Activated naive CD4-positive, alpha-beta T cell treated with anti-CD3 and anti-CD28 coated beads, Interleukin-2, amount 10 ng/mL, durations not matched to agents 7 days and 5 days (primary cell): ENCODE measurements around the gene PPAN.

Experiments used
- CTCF ChIA-PET: fragments of 350-600 bp; sonication (Branson Sonifier 250); formaldehyde crosslinking; loops from one replicate; lab custom pipeline; 2021; ENCODE audit warnings: antibody characterized with exemption; lab: Charles Lee
- DNase-seq: peaks from one replicate; pipeline ENCODE4 v3.0.0-alpha.2; 2020
- H3K27ac Mint-ChIP-seq: one replicate; pipeline ENCODE4 v1.8.0; 2021; ENCODE audit warnings: mild to moderate bottlenecking, moderate library complexity, mixed read lengths
- H3K27me3 Mint-ChIP-seq: one replicate; pipeline ENCODE4 v1.8.0; 2021; ENCODE audit warnings: mild to moderate bottlenecking, mixed read lengths
- H3K36me3 Mint-ChIP-seq: one replicate; pipeline ENCODE4 v1.8.0; 2021; ENCODE audit warnings: mixed read lengths
- H3K4me1 Mint-ChIP-seq: one replicate; pipeline ENCODE4 v1.8.0; 2021; ENCODE audit warnings: mixed read lengths
- H3K4me3 Mint-ChIP-seq: one replicate; pipeline ENCODE4 v1.8.0; 2021; ENCODE audit warnings: mild to moderate bottlenecking, moderate library complexity, mixed read lengths
- H3K9me3 Mint-ChIP-seq: one replicate; pipeline ENCODE4 v1.8.0; 2021; ENCODE audit warnings: mixed read lengths

Gene PPAN

DNA sequence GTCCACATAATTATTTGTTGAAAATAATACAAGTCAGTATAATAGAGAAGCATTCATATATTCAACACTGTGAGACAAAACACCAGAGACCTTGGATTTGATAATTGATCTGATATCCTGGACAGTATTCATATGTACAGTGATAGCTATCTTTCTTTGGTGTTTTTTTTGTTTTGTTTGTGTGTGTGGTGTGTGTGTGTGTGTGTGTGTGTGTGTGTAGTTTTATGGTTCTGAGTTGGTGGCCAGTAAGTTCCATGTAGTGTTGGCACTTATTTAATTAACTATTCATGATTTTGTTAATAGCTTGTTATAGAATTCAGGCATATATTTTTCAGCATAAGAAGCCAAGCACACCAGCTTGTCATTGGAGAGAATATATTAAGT, 2.0 kb upstream of the PPAN start:
- H3K9me3 Mint-ChIP-seq, result no peaks in the 10 kb centered on the region
- H3K4me1 Mint-ChIP-seq, result peaks cover 68% of the 10 kb centered on the region
- CTCF ChIA-PET, result interaction anchor here (0.8 to 1.2 kb wide), 2 partner anchors 8 to 174 kb away, joined by 3 read pairs; no protein-coding TSS in a partner anchor
- no peak overlapping the region for H3K4me3 Mint-ChIP-seq
- peaks cover under 1% of the 10 kb centered on the region for H3K27me3 Mint-ChIP-seq
- peak overlapping the region; percentile 97 for H3K27ac Mint-ChIP-seq
- H3K36me3 Mint-ChIP-seq, result peaks cover 21% of the 10 kb centered on the region
- DNase-seq, result no peak

DNA sequence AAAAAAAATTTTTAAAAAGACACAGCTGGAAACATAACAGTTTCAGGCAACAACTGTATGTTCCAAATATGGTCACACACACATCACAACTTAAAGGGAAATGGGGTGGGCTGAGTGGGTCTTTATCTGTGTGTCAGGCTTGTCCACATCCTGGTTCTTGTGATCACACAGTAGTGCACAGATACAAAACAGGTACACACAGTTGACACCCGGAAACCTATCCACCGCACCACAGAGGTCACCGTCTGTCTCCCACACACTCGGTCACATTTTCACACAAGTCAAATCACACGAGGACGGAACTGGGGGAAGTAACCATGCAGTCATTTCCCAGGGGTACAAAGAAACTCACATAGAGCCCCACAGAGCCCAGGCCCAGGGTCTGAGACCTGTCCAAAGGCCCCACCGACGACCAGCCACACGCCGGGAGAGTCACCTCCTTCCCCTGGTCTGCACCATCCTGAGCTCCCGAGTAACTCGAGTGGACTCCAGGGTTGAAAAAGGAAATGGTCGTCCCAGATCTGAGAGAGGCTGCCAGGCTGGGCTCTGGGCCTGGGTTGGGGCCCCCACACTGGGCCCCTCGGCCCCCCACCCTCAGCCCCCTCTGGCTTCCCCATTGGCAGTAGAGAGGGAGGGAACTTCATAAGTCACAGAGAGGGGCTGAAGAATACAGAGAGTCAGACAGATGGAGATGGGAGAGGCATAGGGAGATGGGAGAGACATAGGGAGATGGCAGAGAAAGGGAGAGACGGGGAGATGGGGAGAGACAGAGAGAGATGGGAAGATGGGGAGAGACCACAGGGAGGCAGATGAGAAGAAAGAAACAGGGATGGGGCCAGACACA, 1.3 kb upstream of the PPAN start:
- H3K4me3 Mint-ChIP-seq, result peak overlapping the region; percentile 87
- CTCF ChIA-PET, result interaction anchor here (0.8 to 1.3 kb wide), 3 partner anchors 9 to 174 kb away, joined by 3 read pairs; no protein-coding TSS in a partner anchor
- H3K27me3 Mint-ChIP-seq, result no peaks in the 10 kb centered on the region
- no peaks in the 10 kb centered on the region for H3K9me3 Mint-ChIP-seq
- peaks cover 28% of the 10 kb centered on the region for H3K36me3 Mint-ChIP-seq
- H3K4me1 Mint-ChIP-seq, result peaks cover 71% of the 10 kb centered on the region
- H3K27ac Mint-ChIP-seq, result peak overlapping the region; percentile 97
- DNase-seq, result peak; percentile 91

DNA sequence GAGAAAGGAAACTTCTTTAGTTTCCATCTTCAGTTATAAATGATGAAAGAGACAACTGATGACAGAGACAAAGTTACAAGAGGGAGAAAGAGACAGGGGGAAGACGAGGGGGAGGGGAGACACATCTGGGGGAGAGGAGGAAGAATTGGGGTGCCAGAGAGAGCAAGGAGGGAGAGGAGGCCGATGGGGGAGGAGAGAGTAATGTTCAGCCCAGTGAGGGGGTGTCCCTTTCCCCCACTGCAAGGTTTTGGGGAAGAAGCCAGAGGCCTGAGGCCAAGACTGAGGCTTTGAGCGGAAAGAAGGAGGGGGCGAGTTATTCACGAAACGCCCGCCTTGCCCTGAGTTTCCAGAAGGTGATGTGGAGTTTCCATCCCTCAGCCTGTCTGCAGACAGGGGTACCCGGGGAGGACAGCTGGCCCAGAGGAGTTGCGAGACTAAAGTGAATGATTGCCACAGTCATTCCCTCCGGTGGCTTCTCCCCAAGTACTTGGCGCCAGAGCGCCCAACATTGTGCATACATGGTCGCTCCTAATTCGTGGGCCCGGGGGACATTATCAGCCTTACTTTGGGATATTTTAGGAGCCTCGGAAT, 558 bp upstream of the PPAN start:
- Mint-ChIP-seq H3K4me1 (peaks cover 73% of the 10 kb centered on the region), H3K27ac (peak overlapping the region; percentile 97), H3K36me3 (peaks cover 33% of the 10 kb centered on the region), H3K27me3 (no peaks in the 10 kb centered on the region), H3K4me3 (peak overlapping the region; percentile 87), H3K9me3 (no peaks in the 10 kb centered on the region)
- CTCF ChIA-PET, result interaction anchor here (1.0 to 1.3 kb wide), 2 partner anchors 9 to 11 kb away, joined by 3 read pairs; no protein-coding TSS in a partner anchor
- DNase-seq, result peak; percentile 70

DNA sequence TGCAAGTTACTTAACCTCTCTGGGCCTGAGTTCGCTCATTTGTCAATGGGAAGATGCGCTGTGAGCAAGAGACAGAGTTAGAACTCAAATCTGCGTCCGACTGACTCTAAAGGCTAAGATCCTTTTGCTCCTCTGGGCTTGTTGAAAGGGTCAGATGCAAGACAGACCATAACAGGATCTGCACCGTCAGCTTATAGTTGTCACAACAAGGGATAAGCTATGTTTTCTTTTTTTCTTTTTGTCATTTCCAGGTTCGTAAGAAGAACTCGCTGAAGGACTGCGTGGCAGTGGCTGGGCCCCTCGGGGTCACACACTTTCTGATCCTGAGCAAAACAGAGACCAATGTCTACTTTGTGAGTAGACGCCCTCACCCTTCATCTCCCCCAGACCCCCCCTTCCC, 1.1 kb downstream of the PPAN start:
- peak overlapping the region; percentile 97 for H3K27ac Mint-ChIP-seq
- H3K9me3 Mint-ChIP-seq, result no peaks in the 10 kb centered on the region
- peaks cover 41% of the 10 kb centered on the region for H3K36me3 Mint-ChIP-seq
- CTCF ChIA-PET, result interaction anchor here (1.4 to 2.6 kb wide), 2 partner anchors 8 to 13 kb away, joined by 4 to 12 read pairs; no protein-coding TSS in a partner anchor
- H3K27me3 Mint-ChIP-seq, result no peaks in the 10 kb centered on the region
- no peak for DNase-seq
- H3K4me3 Mint-ChIP-seq, result peak overlapping the region; percentile 87
- peaks cover 80% of the 10 kb centered on the region for H3K4me1 Mint-ChIP-seq

DNA sequence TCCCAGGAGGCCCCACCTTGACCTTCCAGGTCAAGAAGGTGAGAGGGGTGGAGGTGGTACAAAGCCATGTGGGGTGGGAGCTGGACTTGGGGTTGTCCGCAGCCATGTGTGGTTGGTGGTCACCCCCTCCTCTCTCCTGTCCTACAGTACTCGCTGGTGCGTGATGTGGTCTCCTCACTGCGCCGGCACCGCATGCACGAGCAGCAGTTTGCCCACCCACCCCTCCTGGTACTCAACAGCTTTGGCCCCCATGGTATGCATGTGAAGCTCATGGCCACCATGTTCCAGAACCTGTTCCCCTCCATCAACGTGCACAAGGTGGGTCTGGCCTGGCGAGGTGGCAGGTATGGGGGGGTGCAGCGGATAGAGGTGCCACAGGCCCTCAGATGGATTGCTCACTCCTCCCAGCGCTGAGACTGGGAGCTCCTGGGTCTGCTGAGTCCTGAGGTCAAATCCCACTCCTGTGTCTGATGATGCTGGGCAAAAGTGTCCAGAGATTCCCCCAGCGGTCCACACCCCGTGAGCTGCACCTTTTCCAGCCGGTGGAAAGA, 1.7 kb downstream of the PPAN start:
- Mint-ChIP-seq H3K4me3 (peak overlapping the region; percentile 87), H3K27me3 (no peaks in the 10 kb centered on the region), H3K4me1 (peaks cover 80% of the 10 kb centered on the region), H3K27ac (peak overlapping the region; percentile 28), H3K36me3 (peaks cover 44% of the 10 kb centered on the region), H3K9me3 (no peaks in the 10 kb centered on the region)
- CTCF ChIA-PET, result interaction anchor here (2.6 kb wide), 1 partner anchor 9 kb away, joined by 12 read pairs; no protein-coding TSS in a partner anchor
- DNase-seq, result no peak

DNA sequence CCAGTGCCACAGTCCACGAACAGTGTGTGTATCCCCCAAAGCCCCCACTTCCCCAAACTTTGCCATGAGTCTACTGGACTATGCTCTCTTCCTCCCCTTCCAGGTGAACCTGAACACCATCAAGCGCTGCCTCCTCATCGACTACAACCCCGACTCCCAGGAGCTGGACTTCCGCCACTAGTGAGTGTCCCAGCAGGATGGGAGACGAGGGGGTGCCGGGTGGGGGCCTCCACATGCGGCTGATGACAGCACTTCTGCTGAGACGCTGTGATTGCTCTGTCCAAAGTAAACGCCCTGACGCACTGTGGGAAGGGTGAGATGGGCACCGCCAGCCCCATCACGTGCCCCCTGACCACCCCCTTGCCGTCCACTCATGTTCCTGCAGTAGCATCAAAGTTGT, 3.4 kb downstream of the PPAN start:
- Mint-ChIP-seq H3K9me3 (no peaks in the 10 kb centered on the region), H3K27ac (peak overlapping the region; percentile 45), H3K4me1 (peaks cover 76% of the 10 kb centered on the region), H3K4me3 (peak overlapping the region; percentile 26), H3K36me3 (peaks cover 47% of the 10 kb centered on the region), H3K27me3 (no peaks in the 10 kb centered on the region)
- DNase-seq, result no peak
- CTCF ChIA-PET, result interaction anchor here (2.6 kb wide), 1 partner anchor 11 kb away, joined by 12 read pairs; no protein-coding TSS in a partner anchor

DNA sequence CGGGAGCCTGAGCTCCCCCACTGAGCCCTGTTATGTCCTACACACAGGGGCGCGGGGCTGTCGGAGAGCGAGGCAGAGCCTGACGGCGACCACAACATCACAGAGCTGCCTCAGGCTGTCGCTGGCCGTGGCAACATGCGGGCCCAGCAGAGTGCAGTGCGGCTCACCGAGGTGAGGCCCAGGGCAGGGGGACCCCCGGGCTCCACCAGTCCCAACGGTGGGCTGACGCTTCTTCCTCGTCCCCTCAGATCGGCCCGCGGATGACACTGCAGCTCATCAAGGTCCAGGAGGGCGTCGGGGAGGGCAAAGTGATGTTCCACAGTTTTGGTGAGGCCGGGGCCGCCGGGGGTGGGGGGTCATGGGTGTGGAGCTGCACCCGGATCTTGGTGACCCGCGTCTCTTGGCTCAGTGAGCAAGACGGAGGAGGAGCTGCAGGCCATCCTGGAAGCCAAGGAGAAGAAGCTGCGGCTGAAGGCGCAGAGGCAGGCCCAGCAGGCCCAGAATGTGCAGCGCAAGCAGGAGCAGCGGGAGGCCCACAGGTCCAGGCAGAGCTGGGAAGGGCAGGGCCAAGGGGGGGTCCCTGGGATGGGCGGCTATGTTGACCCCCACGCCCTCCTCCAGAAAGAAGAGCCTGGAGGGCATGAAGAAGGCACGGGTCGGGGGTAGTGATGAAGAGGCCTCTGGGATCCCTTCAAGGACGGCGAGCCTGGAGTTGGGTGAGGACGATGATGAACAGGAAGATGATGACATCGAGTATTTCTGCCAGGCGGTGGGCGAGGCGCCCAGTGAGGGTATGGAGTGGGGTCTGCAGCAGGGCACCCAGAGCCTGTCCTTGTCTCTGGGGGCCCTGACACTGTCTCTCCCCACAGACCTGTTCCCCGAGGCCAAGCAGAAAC, 4.2 kb downstream of the PPAN start:
- peaks cover 54% of the 10 kb centered on the region for H3K36me3 Mint-ChIP-seq

DNA sequence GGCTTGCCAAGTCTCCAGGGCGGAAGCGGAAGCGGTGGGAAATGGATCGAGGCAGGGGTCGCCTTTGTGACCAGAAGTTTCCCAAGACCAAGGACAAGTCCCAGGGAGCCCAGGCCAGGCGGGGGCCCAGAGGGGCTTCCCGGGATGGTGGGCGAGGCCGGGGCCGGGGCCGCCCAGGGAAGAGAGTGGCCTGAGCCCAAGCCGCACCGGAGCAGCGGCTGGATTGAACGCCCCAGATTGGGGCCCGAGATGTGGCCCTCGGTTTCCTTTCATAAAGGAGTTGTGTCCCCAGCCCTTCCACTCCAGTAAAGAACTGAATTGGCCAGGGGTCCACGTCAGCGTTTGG, 4.8 kb downstream of the PPAN start:
- H3K9me3 Mint-ChIP-seq, result no peaks in the 10 kb centered on the region
- peak overlapping the region; percentile 78 for H3K27ac Mint-ChIP-seq
- no peak for DNase-seq
- H3K36me3 Mint-ChIP-seq, result peaks cover 59% of the 10 kb centered on the region
- no peak overlapping the region for H3K4me3 Mint-ChIP-seq
- no peaks in the 10 kb centered on the region for H3K27me3 Mint-ChIP-seq
- peaks cover 61% of the 10 kb centered on the region for H3K4me1 Mint-ChIP-seq
- CTCF ChIA-PET, result interaction anchor here (5.1 kb wide), 1 partner anchor 12 kb away, joined by 51 read pairs; no protein-coding TSS in a partner anchor

More for the DNA sequence above, 4.2 kb downstream of the PPAN start:
- no peak overlapping the region for H3K4me3 Mint-ChIP-seq
- peak overlapping the region; percentile 78 for H3K27ac Mint-ChIP-seq
- H3K27me3 Mint-ChIP-seq, result no peaks in the 10 kb centered on the region
- peaks cover 68% of the 10 kb centered on the region for H3K4me1 Mint-ChIP-seq
- CTCF ChIA-PET, result no interaction called here
- H3K9me3 Mint-ChIP-seq, result no peaks in the 10 kb centered on the region
- no peak for DNase-seq

DNA sequence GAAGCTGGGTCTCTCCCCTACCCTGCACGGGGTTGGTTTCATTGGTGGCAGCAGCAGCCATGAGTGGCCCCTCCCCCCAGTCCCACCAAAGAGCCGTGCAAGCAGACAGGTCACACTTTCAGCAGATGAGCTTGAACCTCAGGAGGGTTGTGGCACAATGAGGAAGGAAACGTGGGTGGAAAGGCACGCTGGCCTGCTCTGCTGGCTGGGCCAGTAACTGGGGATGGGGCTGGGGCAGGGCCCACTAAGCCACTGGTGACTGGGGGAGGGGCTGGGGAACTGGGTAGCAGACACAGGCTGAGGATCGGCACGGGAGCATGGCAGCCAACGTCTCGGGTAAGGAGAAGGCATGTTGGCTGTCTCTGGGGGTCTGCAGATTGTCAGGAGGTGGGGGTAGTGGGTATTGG, 5.2 kb downstream of the PPAN start, which contains the start of gene P2RY11:
Gene P2RY11 (plus strand): TSS at position 289 of the 407 bp plus-strand sequence. CDS start 29 bp downstream, at position 318.
- DNase-seq, result no peak
- no peaks in the 10 kb centered on the region for H3K27me3 Mint-ChIP-seq
- peaks cover 62% of the 10 kb centered on the region for H3K36me3 Mint-ChIP-seq
- H3K4me1 Mint-ChIP-seq, result peaks cover 62% of the 10 kb centered on the region
- H3K9me3 Mint-ChIP-seq, result no peaks in the 10 kb centered on the region
- peak within 1 kb of the TSS; percentile 82 for H3K27ac Mint-ChIP-seq
- CTCF ChIA-PET, result interaction anchor here (5.1 kb wide), 1 partner anchor 12 kb away, joined by 51 read pairs; no protein-coding TSS in a partner anchor
- peak within 1 kb of the TSS; percentile 31 for H3K4me3 Mint-ChIP-seq

DNA sequence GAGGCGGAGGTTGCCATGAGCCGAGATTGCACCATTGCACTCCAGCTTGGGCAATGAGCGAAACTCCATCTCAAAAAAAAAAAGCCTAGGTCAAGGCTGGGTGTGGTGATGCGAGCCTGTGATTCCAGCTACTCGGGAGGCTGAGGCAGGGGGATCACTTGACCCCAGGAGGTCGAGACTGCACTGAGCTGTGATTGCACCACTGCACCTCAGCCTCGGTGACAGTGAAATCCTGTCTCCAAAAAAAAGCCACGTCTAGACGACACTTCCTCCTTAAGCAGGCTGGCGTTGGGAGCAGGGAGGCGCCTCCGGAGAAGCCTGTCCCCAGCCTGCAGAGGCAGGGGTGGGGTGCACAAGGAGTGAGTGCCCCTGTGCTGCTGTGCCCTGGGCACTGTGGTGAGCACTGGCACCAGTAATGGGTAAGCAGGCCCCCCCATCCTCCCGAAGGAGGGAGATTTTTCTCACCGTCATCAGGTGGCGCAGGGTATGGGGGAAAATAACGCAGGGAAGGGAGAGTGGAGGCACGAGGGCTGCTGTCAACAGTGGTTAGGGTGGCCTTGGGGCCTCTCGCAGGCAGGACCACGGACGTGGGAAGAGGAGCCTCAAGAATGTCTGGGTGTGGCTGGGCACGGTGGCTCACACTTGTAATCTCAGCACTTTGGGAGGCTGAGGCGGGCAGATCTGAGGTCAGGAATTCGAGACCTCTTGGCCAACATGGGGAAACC, 6.0 kb downstream of the PPAN start:
- H3K27me3 Mint-ChIP-seq, result no peaks in the 10 kb centered on the region
- DNase-seq, result no peak
- CTCF ChIA-PET, result interaction anchor here (1.2 to 5.1 kb wide), 2 partner anchors 13 to 27 kb away, joined by 4 to 51 read pairs; no protein-coding TSS in a partner anchor
- H3K36me3 Mint-ChIP-seq, result peaks cover 59% of the 10 kb centered on the region
- H3K27ac Mint-ChIP-seq, result peak overlapping the region; percentile 82
- H3K4me1 Mint-ChIP-seq, result peaks cover 58% of the 10 kb centered on the region
- H3K9me3 Mint-ChIP-seq, result no peaks in the 10 kb centered on the region
- H3K4me3 Mint-ChIP-seq, result peak overlapping the region; percentile 24

DNA sequence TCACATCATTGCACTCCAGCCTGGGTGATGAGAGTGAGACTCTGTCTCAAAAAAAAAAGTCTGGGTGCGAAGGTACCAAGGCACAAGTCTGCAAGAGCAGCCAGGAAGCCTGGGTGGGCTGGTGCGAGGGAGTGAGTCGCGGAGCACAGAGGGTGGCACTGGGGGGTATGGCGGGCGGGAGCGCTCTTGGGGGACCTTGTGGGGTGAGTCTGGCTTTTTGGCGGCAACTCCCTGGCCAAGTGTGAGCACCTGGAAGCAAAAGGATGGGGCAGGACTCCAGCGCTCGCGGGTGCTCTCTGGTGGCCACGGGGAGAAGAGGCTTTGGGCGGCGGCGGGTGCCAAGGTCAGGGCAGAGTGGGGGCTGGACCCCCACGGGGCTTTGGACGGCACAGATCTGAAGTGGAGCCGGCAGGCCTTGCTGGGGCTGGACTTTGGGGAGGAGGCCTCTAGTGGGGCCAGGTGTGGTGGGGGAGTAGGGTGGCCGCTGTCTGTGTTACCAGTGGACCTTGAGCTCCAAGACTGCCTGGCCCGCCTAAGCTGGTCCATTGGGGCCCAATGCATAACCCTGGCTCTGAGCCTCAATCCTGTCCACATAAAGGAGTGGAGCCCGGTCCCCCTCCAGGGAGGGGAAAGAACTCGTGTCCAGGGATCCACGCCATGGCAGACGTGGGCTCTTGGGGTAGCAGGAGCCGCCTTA, 6.9 kb downstream of the PPAN start:
- H3K4me3 Mint-ChIP-seq, result no peak overlapping the region
- no peaks in the 10 kb centered on the region for H3K27me3 Mint-ChIP-seq
- H3K36me3 Mint-ChIP-seq, result peaks cover 56% of the 10 kb centered on the region
- H3K4me1 Mint-ChIP-seq, result peaks cover 54% of the 10 kb centered on the region
- peak overlapping the region; percentile 82 for H3K27ac Mint-ChIP-seq
- CTCF ChIA-PET, result interaction anchor here (0.6 to 5.1 kb wide), 8 partner anchors 10 to 180 kb away, joined by 3 to 51 read pairs (median 4); partner anchors contain the start of gene ANGPTL6
- no peaks in the 10 kb centered on the region for H3K9me3 Mint-ChIP-seq
- peak; percentile 73 for DNase-seq

DNA sequence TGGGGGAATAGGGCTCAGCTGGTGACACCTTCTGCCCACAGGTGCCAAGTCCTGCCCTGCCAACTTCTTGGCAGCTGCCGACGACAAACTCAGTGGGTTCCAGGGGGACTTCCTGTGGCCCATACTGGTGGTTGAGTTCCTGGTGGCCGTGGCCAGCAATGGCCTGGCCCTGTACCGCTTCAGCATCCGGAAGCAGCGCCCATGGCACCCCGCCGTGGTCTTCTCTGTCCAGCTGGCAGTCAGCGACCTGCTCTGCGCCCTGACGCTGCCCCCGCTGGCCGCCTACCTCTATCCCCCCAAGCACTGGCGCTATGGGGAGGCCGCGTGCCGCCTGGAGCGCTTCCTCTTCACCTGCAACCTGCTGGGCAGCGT, 7.4 kb downstream of the PPAN start:
- CTCF ChIA-PET, result interaction anchor here (0.6 to 5.1 kb wide), 8 partner anchors 11 to 181 kb away, joined by 3 to 51 read pairs (median 4); partner anchors contain the start of gene ANGPTL6
- Mint-ChIP-seq H3K9me3 (no peaks in the 10 kb centered on the region), H3K36me3 (peaks cover 52% of the 10 kb centered on the region), H3K4me3 (no peak overlapping the region), H3K27me3 (no peaks in the 10 kb centered on the region), H3K4me1 (peaks cover 49% of the 10 kb centered on the region), H3K27ac (peak overlapping the region; percentile 82)
- no peak for DNase-seq
